Esophagus (tissue), 2 donors: Measurements from ENCODE around the gene SHH. TPM values are rescaled to one million over a fixed set of nuclear protein-coding genes. Genes with fewer than 3 reads are reported as not detected.
A peak's percentile ranks its signal among the peaks of the same experiment; 100 is the strongest.

Source experiments
- H3K27ac ChIP-seq, 2 donors: one replicate each; pipeline ENCODE4 v1.5.1; 2013; ENCODE audit warnings: low read depth in 2 of 2, mild to moderate bottlenecking in 2 of 2, inconsistent platforms in 1 of 2, low read length in 1 of 2, moderate library complexity in 1 of 2
- H3K27me3 ChIP-seq, 2 donors: one replicate each; pipeline ENCODE4 v1.6.1; 2013; ENCODE audit warnings: low read length in 2 of 2, control low read depth in 1 of 2, mild to moderate bottlenecking in 1 of 2; ENCODE audit not compliant: insufficient read depth in 2 of 2, control insufficient read depth in 1 of 2
- H3K36me3 ChIP-seq, 2 donors: one replicate each; pipeline ENCODE4 v1.6.1; 2013; ENCODE audit warnings: low read length in 1 of 2; ENCODE audit not compliant: control insufficient read depth in 2 of 2, insufficient read depth in 2 of 2
- H3K4me1 ChIP-seq, 2 donors: one replicate each; pipeline ENCODE4 v1.6.1; 2013; ENCODE audit warnings: low read length in 1 of 2; ENCODE audit not compliant: control insufficient read depth in 2 of 2, insufficient read depth in 2 of 2
- H3K4me3 ChIP-seq, 2 donors: one replicate each; pipeline ENCODE4 v1.5.1; 2013; ENCODE audit warnings: low read length in 2 of 2, mild to moderate bottlenecking in 2 of 2, low read depth in 1 of 2, moderate library complexity in 1 of 2
- H3K9me3 ChIP-seq, 2 donors: one replicate each; pipeline ENCODE4 v1.6.1; 2013; ENCODE audit warnings: mild to moderate bottlenecking in 2 of 2, low read depth in 1 of 2, low read length in 1 of 2, moderate library complexity in 1 of 2; ENCODE audit not compliant: control insufficient read depth in 2 of 2, insufficient read depth in 1 of 2
- WGBS, 2 donors: extraction: QIAGEN DNeasy Blood & Tissue Kit; methylation state at CpG; one replicate each; pipeline ENCODE4 v1.1.7; 2013; 5-methylcytosine and 5-hydroxymethylcytosine counted together
- polyA plus RNA-seq, 2 donors: library from polyadenylated mRNA; stranded (reverse); fragments of 200-250 nt; gene quantifications; one replicate each; pipeline ENCODE4 v1.2.3, GENCODE V29; 2013
- donor health status: healthy with polysubstance abuse.
- donor health status: Bipolar disorder and iron deficiency.

Gene SHH
- under 1 TPM; 0.01 to 0.04 TPM for polyA plus RNA-seq

GRCh38 chr7:155811895-155812761 lies at the start of gene SHH:
Gene SHH, minus strand, starts transcription at chr7:155812463. Its CDS starts 341 bp downstream, at chr7:155812122.
- peaks cover 5 to 9% of the 10 kb centered on the region in 2 donors for H3K4me1 ChIP-seq
- H3K9me3 ChIP-seq = peaks cover 0 to 1% of the 10 kb centered on the region in 2 donors
- H3K4me3 ChIP-seq = peak within 1 kb of the TSS in 1 of 2 donors; percentile 4
- H3K36me3 ChIP-seq = no peaks in the 10 kb centered on the region
- peaks cover 21 to 26% of the 10 kb centered on the region in 2 donors for H3K27me3 ChIP-seq
- WGBS, 2 donors = 2% methylated on average over 48 to 53 of the region's 53 CpGs
- H3K27ac ChIP-seq = no peak within 1 kb of the TSS

- peaks cover 3 to 5% of the 10 kb centered on the region in 2 donors for H3K4me1 ChIP-seq
- no peak overlapping the region for H3K4me3 ChIP-seq
- H3K27ac ChIP-seq = no peak overlapping the region
- peaks cover 3 to 6% of the 10 kb centered on the region in 2 donors for H3K27me3 ChIP-seq
- H3K36me3 ChIP-seq = no peaks in the 10 kb centered on the region
- 35 to 45% methylated on average over 11 of the region's 11 CpGs for WGBS, 2 donors
- H3K9me3 ChIP-seq = no peaks in the 10 kb centered on the region
Observed at GRCh38 chr7:155861480-155861868, 49.2 kb upstream of the SHH start.

- H3K4me1 ChIP-seq = peaks cover 3 to 5% of the 10 kb centered on the region in 2 donors
- H3K27me3 ChIP-seq = peaks cover 3 to 6% of the 10 kb centered on the region in 2 donors
- H3K27ac ChIP-seq = no peak overlapping the region
- H3K9me3 ChIP-seq = no peaks in the 10 kb centered on the region
- no peaks in the 10 kb centered on the region for H3K36me3 ChIP-seq
- H3K4me3 ChIP-seq = no peak overlapping the region
- WGBS, 2 donors = 26% methylated on average over 11 of the region's 11 CpGs
Observed at GRCh38 chr7:155860840-155861479, 48.7 kb upstream of the SHH start.

- 50 to 54% methylated on average over 4 of the region's 4 CpGs for WGBS, 2 donors
- H3K4me3 ChIP-seq = no peak overlapping the region
- no peak overlapping the region for H3K27ac ChIP-seq
- H3K36me3 ChIP-seq = no peaks in the 10 kb centered on the region
- H3K4me1 ChIP-seq = peaks cover 3 to 5% of the 10 kb centered on the region in 2 donors
- no peaks in the 10 kb centered on the region for H3K9me3 ChIP-seq
- H3K27me3 ChIP-seq = peaks cover under 1 to 6% of the 10 kb centered on the region in 2 donors
Observed at GRCh38 chr7:155860461-155860839, 48.2 kb upstream of the SHH start.

GRCh38 chr7:155858521-155859061 lies 46.3 kb upstream of the SHH start:
- 49 to 57% methylated on average over 3 of the region's 3 CpGs for WGBS, 2 donors
- Histone ChIP-seq H3K9me3 (peaks cover 0 to 4% of the 10 kb centered on the region in 2 donors), H3K27ac (no peak overlapping the region), H3K27me3 (no peaks in the 10 kb centered on the region), H3K36me3 (no peaks in the 10 kb centered on the region), H3K4me1 (peaks cover 3 to 5% of the 10 kb centered on the region in 2 donors), H3K4me3 (no peak overlapping the region)

- peaks cover 3% of the 10 kb centered on the region in 2 donors for H3K4me1 ChIP-seq
- peaks cover 0 to 4% of the 10 kb centered on the region in 2 donors for H3K9me3 ChIP-seq
- H3K27me3 ChIP-seq = no peaks in the 10 kb centered on the region
- no peak overlapping the region for H3K27ac ChIP-seq
- no peak overlapping the region for H3K4me3 ChIP-seq
- H3K36me3 ChIP-seq = no peaks in the 10 kb centered on the region
- WGBS, 2 donors = 83 to 89% methylated on average over 3 of the region's 3 CpGs
Observed at GRCh38 chr7:155857141-155857540, 44.9 kb upstream of the SHH start.

- Histone ChIP-seq H3K4me1 (peaks cover 2 to 3% of the 10 kb centered on the region in 2 donors), H3K27ac (no peak overlapping the region), H3K9me3 (peaks cover 0 to 4% of the 10 kb centered on the region in 2 donors), H3K4me3 (no peak overlapping the region), H3K27me3 (no peaks in the 10 kb centered on the region), H3K36me3 (no peaks in the 10 kb centered on the region)
- WGBS, 2 donors = 72 to 76% methylated on average over 3 of the region's 3 CpGs
Observed at GRCh38 chr7:155856656-155857055, 44.4 kb upstream of the SHH start.

GRCh38 chr7:155852426-155853301 lies 40.4 kb upstream of the SHH start:
- 78 to 88% methylated on average over 5 of the region's 5 CpGs for WGBS, 2 donors
- no peaks in the 10 kb centered on the region for H3K27me3 ChIP-seq
- no peak overlapping the region for H3K27ac ChIP-seq
- H3K36me3 ChIP-seq = no peaks in the 10 kb centered on the region
- H3K9me3 ChIP-seq = peaks cover 0 to 4% of the 10 kb centered on the region in 2 donors
- H3K4me3 ChIP-seq = no peak overlapping the region
- H3K4me1 ChIP-seq = no peaks in the 10 kb centered on the region

GRCh38 chr7:155851892-155852291 lies 39.6 kb upstream of the SHH start:
- no peaks in the 10 kb centered on the region for H3K36me3 ChIP-seq
- no peaks in the 10 kb centered on the region for H3K27me3 ChIP-seq
- 70 to 77% methylated on average over 5 of the region's 5 CpGs for WGBS, 2 donors
- no peak overlapping the region for H3K27ac ChIP-seq
- no peak overlapping the region for H3K4me3 ChIP-seq
- H3K4me1 ChIP-seq = no peaks in the 10 kb centered on the region
- H3K9me3 ChIP-seq = peaks cover 0 to 5% of the 10 kb centered on the region in 2 donors
